Skin epidermis (tissue), 12 donors: ENCODE measurements around the gene USH2A.

ENCODE experiments used
- H3K27ac ChIP-seq, 21 experiments: fragments of 200-600 bp; sonication (generic) in 11 of 21; one replicate each; pipeline ENCODE4 v1.5.0; 2020; ENCODE audit warnings: mild to moderate bottlenecking in 3 of 21, inconsistent platforms in 2 of 21, moderate library complexity in 2 of 21
- H3K4me3 ChIP-seq, 7 experiments: fragments of 200-600 bp; sonication (generic) in 2 of 7; one replicate each; pipeline ENCODE4 v1.5.0; 2020; ENCODE audit warnings: inconsistent platforms in 2 of 7, mild to moderate bottlenecking in 2 of 7, moderate library complexity in 1 of 7

USH2A gene

GRCh38 chr1:215772151-215772550 lies 651.1 kb downstream of the USH2A start:
- no peak overlapping the region for H3K4me3 ChIP-seq

GRCh38 chr1:215768303-215768702 lies 654.9 kb downstream of the USH2A start:
- no peak overlapping the region for H3K4me3 ChIP-seq

More at GRCh38 chr1:215772151-215772550, 651.1 kb downstream of the USH2A start:
- H3K27ac ChIP-seq: no peak overlapping the region

GRCh38 chr1:215767761-215768160 lies 655.5 kb downstream of the USH2A start:
- Histone ChIP-seq H3K27ac (no peak overlapping the region), H3K4me3 (no peak overlapping the region)

More at GRCh38 chr1:215768303-215768702, 654.9 kb downstream of the USH2A start:
- H3K27ac ChIP-seq: no peak overlapping the region

GRCh38 chr1:215766521-215766920 lies 656.7 kb downstream of the USH2A start:
- Histone ChIP-seq H3K27ac (no peak overlapping the region), H3K4me3 (no peak overlapping the region)

- Histone ChIP-seq H3K27ac (no peak overlapping the region), H3K4me3 (no peak overlapping the region)
These were observed 657.4 kb downstream of the USH2A start for GRCh38 chr1:215765833-215766232.

GRCh38 chr1:215761446-215761845 lies 661.8 kb downstream of the USH2A start:
- no peak overlapping the region for H3K4me3 ChIP-seq
- H3K27ac ChIP-seq: no peak overlapping the region

- H3K27ac ChIP-seq: no peak overlapping the region
- H3K4me3 ChIP-seq: no peak overlapping the region
These were observed 669.1 kb downstream of the USH2A start for GRCh38 chr1:215754112-215754511.

- H3K4me3 ChIP-seq: no peak overlapping the region
- H3K27ac ChIP-seq: no peak overlapping the region
These were observed 673.8 kb downstream of the USH2A start for GRCh38 chr1:215749414-215749813.

GRCh38 chr1:215748431-215748830 lies 674.8 kb downstream of the USH2A start:
- H3K27ac ChIP-seq: no peak overlapping the region
- no peak overlapping the region for H3K4me3 ChIP-seq

- Histone ChIP-seq H3K4me3 (no peak overlapping the region), H3K27ac (no peak overlapping the region)
These were observed 678.8 kb downstream of the USH2A start for GRCh38 chr1:215744419-215744818.

- Histone ChIP-seq H3K4me3 (no peak overlapping the region), H3K27ac (no peak overlapping the region)
These were observed 684.2 kb downstream of the USH2A start for GRCh38 chr1:215739025-215739424.

- H3K4me3 ChIP-seq: no peak overlapping the region
- H3K27ac ChIP-seq: no peak overlapping the region
These were observed 691.5 kb downstream of the USH2A start for GRCh38 chr1:215731699-215732098.

- Histone ChIP-seq H3K4me3 (no peak overlapping the region), H3K27ac (no peak overlapping the region)
These were observed 692.6 kb downstream of the USH2A start for GRCh38 chr1:215730600-215730999.

- no peak overlapping the region for H3K27ac ChIP-seq
- H3K4me3 ChIP-seq: no peak overlapping the region
These were observed 695.1 kb downstream of the USH2A start for GRCh38 chr1:215728169-215728568.

- no peak overlapping the region for H3K27ac ChIP-seq
- no peak overlapping the region for H3K4me3 ChIP-seq
These were observed 703.1 kb downstream of the USH2A start for GRCh38 chr1:215720126-215720525.

GRCh38 chr1:215719552-215719951 lies 703.7 kb downstream of the USH2A start:
- Histone ChIP-seq H3K27ac (no peak overlapping the region), H3K4me3 (no peak overlapping the region)

- Histone ChIP-seq H3K4me3 (no peak overlapping the region), H3K27ac (no peak overlapping the region)
These were observed 704.5 kb downstream of the USH2A start for GRCh38 chr1:215718575-215719287.

GRCh38 chr1:215717677-215718426 lies 705.4 kb downstream of the USH2A start:
- H3K4me3 ChIP-seq: no peak overlapping the region

GRCh38 chr1:215710899-215711225 lies 712.4 kb downstream of the USH2A start:
- Histone ChIP-seq H3K27ac (no peak overlapping the region), H3K4me3 (no peak overlapping the region)

More at GRCh38 chr1:215717677-215718426, 705.4 kb downstream of the USH2A start:
- H3K27ac ChIP-seq: no peak overlapping the region

GRCh38 chr1:215710036-215710898 lies 713.0 kb downstream of the USH2A start:
- no peak overlapping the region for H3K27ac ChIP-seq
- no peak overlapping the region for H3K4me3 ChIP-seq
